Neural cell (in vitro differentiated cells): Measurements from ENCODE around the gene THOP1.

Source experiments
- CTCF ChIP-seq: fragments of 450-650 bp; IDR thresholded peaks from 2 replicates; pipeline ENCODE4 v1.5.1; 2014; ENCODE audit warnings: antibody characterized with exemption, mild to moderate bottlenecking, moderate library complexity; ENCODE audit not compliant: poor library complexity, severe bottlenecking
- EP300 ChIP-seq: fragments of 450-650 bp; conservative IDR thresholded peaks from 2 replicates; pipeline ENCODE4 v1.6.1; 2014; ENCODE audit warnings: antibody characterized with exemption, mild to moderate bottlenecking, moderate library complexity; ENCODE audit not compliant: poor library complexity, severe bottlenecking
- EZH2 ChIP-seq: fragments of 200-600, 300-800 bp; shearing (Covaris generic), sonication (generic); IDR thresholded peaks from 2 replicates; pipeline ENCODE4 v1.6.1; 2014; ENCODE audit warnings: antibody characterized with exemption, low read length, borderline replicate concordance, mild to moderate bottlenecking; ENCODE audit not compliant: insufficient read depth, poor library complexity, severe bottlenecking
- MXI1 ChIP-seq: fragments of 450-650 bp; conservative IDR thresholded peaks from 2 replicates; pipeline ENCODE4 v1.6.1; 2014; ENCODE audit warnings: antibody characterized with exemption, mild to moderate bottlenecking; ENCODE audit not compliant: poor library complexity, severe bottlenecking
- POLR2AphosphoS5 ChIP-seq: IDR thresholded peaks from 2 replicates; pipeline ENCODE4 v1.6.1; 2012
- RAD21 ChIP-seq: fragments of 450-650 bp; conservative IDR thresholded peaks from 2 replicates; pipeline ENCODE4 v1.6.1; 2014; ENCODE audit warnings: antibody characterized with exemption, mild to moderate bottlenecking, moderate library complexity
- REST ChIP-seq: IDR thresholded peaks from 2 replicates; pipeline ENCODE4 v1.6.1; 2012; ENCODE audit warnings: borderline replicate concordance
- SMC3 ChIP-seq: fragments of 450-650 bp; conservative IDR thresholded peaks from 2 replicates; pipeline ENCODE4 v1.6.1; 2014; ENCODE audit warnings: antibody characterized with exemption, mild to moderate bottlenecking, moderate library complexity; ENCODE audit not compliant: poor library complexity
- TAF1 ChIP-seq: IDR thresholded peaks from 2 replicates; pipeline ENCODE4 v1.6.1; 2012; ENCODE audit warnings: low read depth

- TF ChIP-seq REST: no peak
- no peak for TF ChIP-seq EZH2
- TF ChIP-seq CTCF: no peak
- TF ChIP-seq EP300: no peak
- no peak for TF ChIP-seq RAD21
- TF ChIP-seq POLR2AphosphoS5: no peak
- no peak for TF ChIP-seq TAF1
- no peak for TF ChIP-seq SMC3
- no peak for TF ChIP-seq MXI1
Measured at GRCh38 chr19:2751438-2751830, 33.9 kb upstream of the THOP1 start.
